ENCODE results near the gene NKX6-2. TPM values are rescaled to one million over a fixed set of nuclear protein-coding genes. Genes with fewer than 3 reads are reported as not detected.

Gene NKX6-2
- total and polyA plus RNA-seq, 10 of the 15 experiments (the other 5 are each of a cell fraction or from before 2014, with no cell fraction given): 0.45 to 1.8 TPM; not detected in 8

Other genes starting within 250 kb of the NKX6-2 start
- 9.3 and 12.8 TPM in 2 replicates for gene INPP5A, start 248.4 kb downstream of the NKX6-2 start, total RNA-seq (2014; rRNA removed)
- 7.8 and 8.8 TPM in 2 replicates for gene INPP5A, start 248.4 kb downstream of the NKX6-2 start, total RNA-seq (2014; rRNA removed; fragmentation: Illumina TruSeq; extraction: Trizol)
- gene INPP5A, start 248.4 kb downstream of the NKX6-2 start, total RNA-seq (2021): 13.3 and 15.0 TPM in 2 replicates
- 12.3 and 14.7 TPM in 2 replicates for gene INPP5A, start 248.4 kb downstream of the NKX6-2 start, polyA plus RNA-seq (2011; rRNA removed)
- gene INPP5A, start 248.4 kb downstream of the NKX6-2 start, polyA plus RNA-seq (2014; fragmentation: Illumina TruSeq; extraction: Trizol): 4.8 and 4.9 TPM in 2 replicates
- gene INPP5A, start 248.4 kb downstream of the NKX6-2 start, polyA plus RNA-seq (2014; fragmentation: Nextera tagmentation; extraction: Ambion mirVana): 1 to 10 TPM in 1 of 2 experiments, under 1 TPM in 1; 0.52 to 1.7 TPM
- 8.0 and 9.0 TPM in 2 replicates for gene INPP5A, start 248.4 kb downstream of the NKX6-2 start, polyA plus RNA-seq (2014; rRNA removed)
- under 1 TPM; 0.69 to 0.74 TPM for gene INPP5A, start 248.4 kb downstream of the NKX6-2 start, polyA plus RNA-seq (2016; fragmentation: Nextera tagmentation; extraction: Ambion mirVana)
- not detected in 2 replicates for gene CFAP46, start 156.4 kb upstream of the NKX6-2 start, total RNA-seq (2014; rRNA removed)
- not detected in 2 replicates for gene CFAP46, start 156.4 kb upstream of the NKX6-2 start, total RNA-seq (2014; rRNA removed; fragmentation: Illumina TruSeq; extraction: Trizol)
- gene CFAP46, start 156.4 kb upstream of the NKX6-2 start, total RNA-seq (2021): not detected in 2 replicates
- gene CFAP46, start 156.4 kb upstream of the NKX6-2 start, polyA plus RNA-seq (2011; rRNA removed): 0.01 TPM in 1 of 2 replicates, not detected in the other
- gene CFAP46, start 156.4 kb upstream of the NKX6-2 start, polyA plus RNA-seq (2014; fragmentation: Illumina TruSeq; extraction: Trizol): not detected in 2 replicates
- gene CFAP46, start 156.4 kb upstream of the NKX6-2 start, polyA plus RNA-seq (2014; fragmentation: Nextera tagmentation; extraction: Ambion mirVana): not detected
- gene CFAP46, start 156.4 kb upstream of the NKX6-2 start, polyA plus RNA-seq (2014; rRNA removed): 0.18 TPM in 1 of 2 replicates, not detected in the other
- gene CFAP46, start 156.4 kb upstream of the NKX6-2 start, polyA plus RNA-seq (2016; fragmentation: Nextera tagmentation; extraction: Ambion mirVana): under 1 TPM in 1 of 2 experiments, not detected in 1; 0.03 TPM

Data from GM12878 (cell line).